Islet of Langerhans (tissue), 1 donor: Measurements from ENCODE around the gene SUSD4.

Experiments used
- FAIRE-seq: peaks from one replicate; lab custom pipeline; 2011; peaks lifted over from hg19 to GRCh38; lab: Jason Lieb, UNC

The SUSD4 gene

DNA sequence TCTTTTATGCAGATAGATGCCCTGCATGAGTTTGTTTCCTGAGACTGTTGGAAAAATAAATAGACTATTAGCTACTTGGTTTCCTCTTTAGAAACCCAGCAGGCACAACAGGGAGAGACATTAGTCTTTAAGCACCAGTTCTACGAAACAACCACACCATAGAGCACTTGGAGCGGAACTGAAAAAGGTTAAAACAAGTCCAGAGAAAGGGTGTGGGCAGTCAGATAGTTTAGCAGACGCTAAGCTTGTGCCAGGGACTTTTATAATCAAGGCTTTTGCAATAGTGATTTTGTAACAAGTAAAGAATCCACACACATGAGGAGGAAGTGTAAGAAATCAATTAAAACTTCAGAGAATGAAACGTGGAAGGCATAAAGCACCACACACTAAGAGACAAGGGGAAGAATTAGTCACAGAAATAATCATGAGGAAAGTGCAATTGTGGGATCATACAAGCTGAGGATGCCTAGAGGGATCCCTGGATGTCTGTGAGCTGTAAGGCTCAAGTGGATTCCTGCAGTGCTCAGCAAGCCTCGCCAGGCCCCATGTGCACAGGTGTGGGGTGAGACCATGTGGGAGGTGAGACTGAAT lies 183.2 kb downstream of the SUSD4 start:
- FAIRE-seq: no peak

DNA sequence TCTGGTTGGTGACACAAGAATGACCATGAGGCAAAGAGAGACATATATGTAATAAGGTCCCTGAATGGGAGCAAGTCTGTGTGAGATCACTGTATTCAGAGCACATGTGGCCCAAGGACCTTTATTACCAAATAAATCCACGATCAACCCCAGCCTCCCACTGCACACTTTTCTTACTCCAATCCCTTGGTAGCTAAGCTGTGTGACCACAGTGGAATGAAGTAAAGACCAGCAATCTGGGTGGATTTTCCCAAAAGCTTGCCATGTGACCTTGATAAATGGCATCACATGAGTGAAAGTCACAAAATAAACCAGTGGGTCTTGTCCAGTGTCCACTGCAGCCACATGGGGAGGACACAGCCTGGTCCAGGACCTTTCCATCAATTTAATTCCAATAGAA lies 184.2 kb downstream of the SUSD4 start:
- FAIRE-seq: no peak

DNA sequence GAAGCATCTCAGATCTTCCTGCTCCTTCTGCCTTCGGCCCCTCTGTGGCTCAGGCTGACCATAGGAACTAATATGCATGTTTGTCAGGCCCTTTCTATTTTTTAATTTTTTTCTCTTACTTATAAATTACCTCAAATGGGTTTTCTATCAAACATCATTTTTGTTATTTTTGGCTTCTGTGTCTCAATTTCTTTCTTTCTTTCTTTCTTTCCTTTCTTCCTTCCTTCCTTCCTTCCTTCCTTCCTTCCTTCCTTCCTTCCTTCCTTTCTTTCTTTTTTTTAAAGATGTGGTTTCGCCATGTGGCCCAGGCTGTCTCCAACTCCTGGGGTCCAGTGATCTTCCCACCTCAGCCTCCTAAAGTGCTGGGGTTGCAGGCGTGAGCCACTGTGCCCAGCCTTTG lies 184.7 kb downstream of the SUSD4 start:
- FAIRE-seq: no peak

DNA sequence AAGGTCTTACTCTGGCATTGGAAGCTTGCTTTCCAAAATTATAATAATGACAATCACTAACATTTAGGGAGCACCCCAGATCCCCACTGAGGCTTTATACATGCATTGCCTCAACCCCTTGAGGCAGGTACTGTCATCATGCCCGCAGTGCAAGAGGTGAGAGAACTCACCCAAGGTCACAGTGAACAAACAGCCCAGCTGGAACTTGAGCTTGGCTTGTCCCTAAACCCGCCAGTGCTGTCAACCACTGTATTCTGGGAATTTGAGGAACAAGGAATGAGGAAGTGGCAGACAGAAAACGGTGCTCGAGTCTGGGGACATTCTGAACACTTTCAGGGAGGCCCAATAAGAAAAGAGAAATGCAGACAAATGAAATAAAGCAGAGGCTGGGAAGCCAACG lies 186.3 kb downstream of the SUSD4 start:
- FAIRE-seq: no peak

DNA sequence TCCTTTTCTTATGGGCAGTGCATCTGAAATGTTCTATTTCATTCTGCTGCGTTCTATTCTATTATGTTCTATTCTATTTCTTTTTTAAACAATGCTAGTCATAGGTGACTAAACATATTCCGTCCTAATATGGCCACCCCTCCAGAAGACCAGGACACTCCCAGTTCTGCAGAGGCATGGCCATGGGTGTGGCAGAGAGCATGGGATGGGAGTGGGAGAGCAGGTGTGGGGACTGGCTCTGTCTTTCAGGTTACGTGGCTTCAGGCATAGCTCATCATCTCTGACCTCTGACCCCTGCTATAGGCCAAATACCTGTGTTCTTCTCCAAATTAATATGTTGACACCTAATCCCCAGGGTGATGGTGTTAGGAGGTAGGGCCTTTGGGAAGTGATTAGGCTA lies 187.5 kb downstream of the SUSD4 start:
- no peak for FAIRE-seq

DNA sequence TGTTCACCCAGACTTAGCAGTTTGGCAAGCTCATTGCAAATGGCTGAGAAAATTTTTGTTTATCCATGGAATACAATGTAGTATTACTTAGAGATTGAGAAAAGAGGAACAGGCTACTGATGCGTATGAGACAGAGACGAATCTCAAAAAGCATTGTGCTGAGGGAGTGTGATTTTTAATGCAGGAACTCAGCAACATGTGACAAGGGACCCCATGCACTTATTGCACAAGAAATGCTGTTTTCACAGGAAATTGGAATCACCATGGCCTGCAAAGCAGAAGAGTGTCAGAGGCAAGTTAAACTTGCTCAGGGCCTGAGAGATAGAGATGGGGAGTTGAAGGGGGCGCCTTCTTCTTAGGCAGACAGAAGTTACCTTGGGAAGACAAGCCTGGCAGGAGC lies 188.3 kb downstream of the SUSD4 start:
- FAIRE-seq: no peak

DNA sequence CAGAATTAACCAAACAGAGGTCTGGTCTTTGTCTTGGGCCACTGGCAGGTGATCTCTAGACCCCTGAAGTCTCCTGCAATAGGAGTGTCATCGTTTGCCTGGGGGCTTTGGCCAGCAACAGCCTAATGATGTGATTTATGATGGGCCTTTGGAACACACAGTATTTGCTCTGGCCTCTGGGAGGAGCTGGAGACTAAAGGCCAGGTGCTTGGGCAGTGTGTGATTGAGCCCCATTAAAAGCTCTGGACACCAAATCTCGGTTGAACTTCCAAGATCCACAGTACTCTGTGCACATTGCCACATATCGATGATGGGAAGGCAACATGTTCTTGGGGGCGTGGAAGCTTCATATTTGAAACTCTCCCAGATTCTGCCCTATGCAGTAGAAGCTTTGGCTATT lies 188.9 kb downstream of the SUSD4 start:
- FAIRE-seq: no peak
